Kidney tubule cell (primary cell): Measurements from ENCODE around the gene BAIAP3.

Source experiments
- DNase-seq: peaks from one replicate; pipeline ENCODE4 v3.0.0-alpha.2; 2018; ENCODE audit warnings: low spot score

Gene BAIAP3

GRCh38 chr16:1371054-1371978 lies 37.9 kb downstream of the BAIAP3 start:
- DNase-seq, result no peak

GRCh38 chr16:1372292-1372950 lies 39.0 kb downstream of the BAIAP3 start:
- DNase-seq, result no peak

GRCh38 chr16:1374418-1375297 lies 41.2 kb downstream of the BAIAP3 start:
- DNase-seq, result no peak

- no peak for DNase-seq
These were observed 41.8 kb downstream of the BAIAP3 start for GRCh38 chr16:1375298-1375640.

GRCh38 chr16:1375741-1376410 lies 42.4 kb downstream of the BAIAP3 start:
- DNase-seq, result no peak

GRCh38 chr16:1377406-1378010 lies 44.1 kb downstream of the BAIAP3 start:
- DNase-seq, result no peak

- no peak for DNase-seq
These were observed 44.8 kb downstream of the BAIAP3 start for GRCh38 chr16:1378087-1378803.

GRCh38 chr16:1378804-1379303 lies 45.4 kb downstream of the BAIAP3 start:
- DNase-seq, result peak; percentile 92

GRCh38 chr16:1379304-1380076 lies 46.0 kb downstream of the BAIAP3 start:
- DNase-seq, result peak; percentile 75

GRCh38 chr16:1380195-1380594 lies 46.8 kb downstream of the BAIAP3 start:
- DNase-seq, result no peak

GRCh38 chr16:1381612-1382406 lies 48.4 kb downstream of the BAIAP3 start:
- DNase-seq, result no peak

- DNase-seq, result no peak
These were observed 50.1 kb downstream of the BAIAP3 start for GRCh38 chr16:1383556-1383955.

GRCh38 chr16:1385232-1385631 lies 51.8 kb downstream of the BAIAP3 start:
- DNase-seq, result no peak

- DNase-seq, result no peak
These were observed 53.9 kb downstream of the BAIAP3 start for GRCh38 chr16:1387331-1387730.

GRCh38 chr16:1389762-1390161 lies 56.3 kb downstream of the BAIAP3 start:
- no peak for DNase-seq

- no peak for DNase-seq
These were observed 56.9 kb downstream of the BAIAP3 start for GRCh38 chr16:1390239-1390779.

GRCh38 chr16:1392826-1393225 lies 59.4 kb downstream of the BAIAP3 start:
- no peak for DNase-seq

- DNase-seq, result no peak
These were observed 60.2 kb downstream of the BAIAP3 start for GRCh38 chr16:1393613-1394176.
